ENCODE data around the gene LHPP.

The LHPP gene

GRCh38 chr10:124642088-124642710 is 180.6 kb downstream of the LHPP start:
- Histone ChIP-seq H3K9ac (peak overlapping the region; percentile 55 to 80 (median 77); a peak in 21 of 22 replicates), H3K36me3 (peaks cover 0 to 17% (median 0%) of the 10 kb centered on the region in 11 experiments; a peak in 2 of 22 replicates), H3K9me3 (replicated peaks in 1 of 11) (no peaks in the 10 kb centered on the region), H3K4me1 (peaks cover 97 to 100% (median 100%) of the 10 kb centered on the region in 10 experiments), H3K27me3 (no peaks in the 10 kb centered on the region), H3K27ac (peak overlapping the region; percentile 63 to 92 (median 87); a peak in 21 of 22 replicates), H3K4me2 (peak overlapping the region; percentile 93 to 100 (median 96)), H4K20me1 (peaks cover 0 to 94% (median 13%) of the 10 kb centered on the region in 11 experiments; a peak in 16 of 22 replicates), H3K4me3 (peak overlapping the region in 5 of 10 experiments; percentile 0 to 16 (median 5); a peak in 3 of 20 replicates)
- TF ChIP-seq Cebpa-rat (IDR thresholded peaks at IDR 0.05) = no peak

GRCh38 chr10:124643330-124644009 is 181.8 kb downstream of the LHPP start:
- Histone ChIP-seq H4K20me1 (peaks cover 0 to 97% (median 7%) of the 10 kb centered on the region in 11 experiments; a peak in 10 of 22 replicates), H3K9me3 (replicated peaks in 1 of 11) (no peaks in the 10 kb centered on the region), H3K27ac (peak overlapping the region in 7 of 11 experiments; percentile 85 to 91 (median 89); a peak in 11 of 22 replicates), H3K4me1 (peaks cover 99 to 100% (median 100%) of the 10 kb centered on the region in 10 experiments), H3K27me3 (no peaks in the 10 kb centered on the region), H3K36me3 (peaks cover 0 to 9% (median 0%) of the 10 kb centered on the region in 11 experiments; a peak in 2 of 22 replicates), H3K4me3 (no peak overlapping the region), H3K4me2 (peak overlapping the region; percentile 93 to 100 (median 96)), H3K9ac (peak overlapping the region in 10 of 11 experiments; percentile 5 to 80 (median 75); a peak in 11 of 22 replicates)
- TF ChIP-seq Cebpa-rat (IDR thresholded peaks at IDR 0.05) = no peak

GRCh38 chr10:124644236-124644635 is 182.6 kb downstream of the LHPP start:
- no peaks in the 10 kb centered on the region for H3K27me3 ChIP-seq
- peak overlapping the region; percentile 93 to 100 (median 96) for H3K4me2 ChIP-seq
- H3K9ac ChIP-seq = peak overlapping the region in 5 of 11 experiments; percentile 3 to 80 (median 14); a peak in 5 of 22 replicates
- peaks cover 0 to 97% (median 2%) of the 10 kb centered on the region in 11 experiments; a peak in 10 of 22 replicates for H4K20me1 ChIP-seq
- no peaks in the 10 kb centered on the region for H3K9me3 ChIP-seq (replicated peaks in 1 of 11)
- H3K36me3 ChIP-seq = 0 out of 22 replicates have a peak, but pooled peaks cover 0 to 5% (median 0%) of the 10 kb centered on the region in 11 experiments
- no peak overlapping the region for H3K4me3 ChIP-seq
- H3K4me1 ChIP-seq = peaks cover 99 to 100% (median 100%) of the 10 kb centered on the region in 10 experiments
- peak overlapping the region in 7 of 11 experiments; percentile 1 to 91 (median 86); a peak in 9 of 22 replicates for H3K27ac ChIP-seq
- no peak for TF ChIP-seq Cebpa-rat (IDR thresholded peaks at IDR 0.05)

- Histone ChIP-seq H3K36me3 (0 out of 22 replicates have a peak, but pooled peaks cover 0 to 5% (median 0%) of the 10 kb centered on the region in 11 experiments), H3K27me3 (no peaks in the 10 kb centered on the region), H3K4me2 (peak overlapping the region; percentile 93 to 100 (median 96)), H4K20me1 (peaks cover 0 to 96% (median 0%) of the 10 kb centered on the region in 11 experiments; a peak in 9 of 22 replicates), H3K9ac (peak overlapping the region in 3 of 11 experiments; percentile 3 to 77 (median 8); a peak in 1 of 22 replicates), H3K27ac (peak overlapping the region in 6 of 11 experiments; percentile 9 to 93 (median 90); a peak in 6 of 22 replicates), H3K4me1 (peaks cover 99 to 100% (median 100%) of the 10 kb centered on the region in 10 experiments), H3K4me3 (no peak overlapping the region), H3K9me3 (replicated peaks in 1 of 11) (no peaks in the 10 kb centered on the region)
- TF ChIP-seq Cebpa-rat (IDR thresholded peaks at IDR 0.05) = no peak
These were observed 183.3 kb downstream of the LHPP start for GRCh38 chr10:124644771-124645415.

- Histone ChIP-seq H3K27me3 (no peaks in the 10 kb centered on the region), H3K9ac (peak overlapping the region in 3 of 11 experiments; percentile 25 to 74 (median 45); a peak in 1 of 22 replicates), H3K36me3 (peaks cover 0 to 11% (median 0%) of the 10 kb centered on the region in 11 experiments; a peak in 2 of 22 replicates), H3K4me2 (peak overlapping the region; percentile 94 to 100 (median 96); a peak in 20 of 22 replicates), H3K27ac (peak overlapping the region in 7 of 11 experiments; percentile 19 to 97 (median 90); a peak in 13 of 22 replicates), H3K4me1 (peaks cover 99 to 100% (median 100%) of the 10 kb centered on the region in 10 experiments), H3K9me3 (replicated peaks in 1 of 11) (no peaks in the 10 kb centered on the region), H4K20me1 (peaks cover 0 to 96% (median 0%) of the 10 kb centered on the region in 11 experiments; a peak in 9 of 22 replicates), H3K4me3 (no peak overlapping the region)
- TF ChIP-seq Cebpa-rat (IDR thresholded peaks at IDR 0.05) = no peak
These were observed 184.0 kb downstream of the LHPP start for GRCh38 chr10:124645467-124646095.

GRCh38 chr10:124646483-124647352 is 185.1 kb downstream of the LHPP start:
- H3K27ac ChIP-seq = peak overlapping the region; percentile 66 to 97 (median 90); a peak in 21 of 22 replicates
- no peaks in the 10 kb centered on the region for H3K27me3 ChIP-seq
- peak overlapping the region; percentile 94 to 100 (median 96) for H3K4me2 ChIP-seq
- peak overlapping the region in 2 of 10 experiments; percentile 30 to 55; a peak in 3 of 20 replicates for H3K4me3 ChIP-seq
- H3K4me1 ChIP-seq = peaks cover 99 to 100% (median 100%) of the 10 kb centered on the region in 10 experiments
- peak overlapping the region in 10 of 11 experiments; percentile 18 to 85 (median 74); a peak in 14 of 22 replicates for H3K9ac ChIP-seq
- peaks cover 0 to 96% (median 0%) of the 10 kb centered on the region in 11 experiments; a peak in 9 of 22 replicates for H4K20me1 ChIP-seq
- H3K9me3 ChIP-seq (replicated peaks in 1 of 11) = no peaks in the 10 kb centered on the region
- no peak for TF ChIP-seq Cebpa-rat (IDR thresholded peaks at IDR 0.05)
- H3K36me3 ChIP-seq = peaks cover 0 to 11% (median 0%) of the 10 kb centered on the region in 11 experiments; a peak in 2 of 22 replicates

Measured in BLaER1 treated with 17β-estradiol and CSF1 and Interleukin-3, amounts not matched to agents 10 nM and 100 nM (cell line).